GM12874 (cell line): ENCODE results near the gene TMEM54.

Source experiments
- CTCF ChIP-seq: IDR thresholded peaks from 2 replicates; pipeline ENCODE4 v1.5.1; 2011; ENCODE audit warnings: low read depth, mild to moderate bottlenecking, control low read depth, low read length, moderate library complexity; ENCODE audit not compliant: insufficient read depth

Gene TMEM54, protein sequence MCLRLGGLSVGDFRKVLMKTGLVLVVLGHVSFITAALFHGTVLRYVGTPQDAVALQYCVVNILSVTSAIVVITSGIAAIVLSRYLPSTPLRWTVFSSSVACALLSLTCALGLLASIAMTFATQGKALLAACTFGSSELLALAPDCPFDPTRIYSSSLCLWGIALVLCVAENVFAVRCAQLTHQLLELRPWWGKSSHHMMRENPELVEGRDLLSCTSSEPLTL

GRCh38 chr1:32900956-32901822 lies at the start of gene TMEM54:
TMEM54 (minus strand) TSS chr1:32901389; CDS start chr1:32901238, 151 bp downstream.
- no peak for TF ChIP-seq CTCF

- no peak for TF ChIP-seq CTCF
Measured at GRCh38 chr1:32949519-32949918, 48.3 kb upstream of the TMEM54 start.

DNA sequence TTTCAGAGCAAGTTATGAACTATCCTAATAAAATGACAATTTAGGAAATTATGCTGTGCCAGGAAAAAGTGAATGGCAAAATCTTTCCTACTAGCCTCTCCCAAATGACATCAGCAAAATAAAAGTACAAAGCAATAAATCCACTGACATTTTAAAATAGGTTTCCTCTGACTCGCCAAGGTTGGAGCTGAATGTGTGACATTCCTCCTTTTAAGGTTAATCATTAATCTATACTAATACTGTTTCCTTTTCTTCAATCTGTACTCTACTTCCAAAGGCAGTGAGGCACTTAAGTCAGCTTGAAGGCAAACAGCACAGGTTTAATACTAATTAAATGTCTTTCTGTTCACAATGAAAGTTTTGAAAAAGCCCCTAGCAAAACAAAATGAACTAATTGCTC lies 47.7 kb upstream of the TMEM54 start:
- TF ChIP-seq CTCF: no peak

DNA sequence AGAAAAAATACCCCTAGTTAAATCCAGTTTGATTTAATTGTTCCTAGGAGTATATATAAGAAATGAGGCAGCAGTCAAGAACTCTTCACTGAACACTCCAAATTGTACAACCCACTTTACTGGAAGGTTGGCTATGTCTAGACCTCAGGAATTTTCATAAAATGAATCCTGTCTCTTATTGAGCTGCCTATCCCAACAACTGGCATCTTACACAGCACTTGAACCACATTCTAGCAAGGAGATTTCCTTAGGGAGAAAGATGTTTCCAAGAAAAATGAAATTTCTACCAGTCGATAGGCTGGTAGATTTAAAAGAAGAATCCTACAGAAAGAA lies 47.2 kb upstream of the TMEM54 start:
- TF ChIP-seq CTCF: no peak

- TF ChIP-seq CTCF: no peak
Measured at GRCh38 chr1:32947669-32948389, 46.6 kb upstream of the TMEM54 start.

GRCh38 chr1:32946413-32946812 lies 45.2 kb upstream of the TMEM54 start:
- TF ChIP-seq CTCF: no peak

- TF ChIP-seq CTCF: no peak
Measured at GRCh38 chr1:32944180-32944579, 43.0 kb upstream of the TMEM54 start.
